BE2C (cell line): ENCODE data around the gene SPATA22.

ENCODE experiments used
- DNase-seq: peaks from one replicate; pipeline ENCODE4 v3.0.0-alpha.2; 2020
- H3K27me3 ChIP-seq: fragments of 250-450 bp; sonication (Bioruptor Pico); 2 replicates; pipeline ENCODE4 v1.5.1; 2020; ENCODE audit warnings: mild to moderate bottlenecking
- H3K36me3 ChIP-seq: fragments of 250-450 bp; sonication (Bioruptor Pico); 2 replicates; pipeline ENCODE4 v1.5.1; 2020; ENCODE audit warnings: mild to moderate bottlenecking
- H3K4me1 ChIP-seq: fragments of 250-450 bp; sonication (Bioruptor Pico); 2 replicates; pipeline ENCODE4 v1.5.1; 2020
- H3K4me3 ChIP-seq: 2 replicates; pipeline ENCODE4 v1.5.1; 2011; ENCODE audit warnings: low read depth, low read length
- H3K9me3 ChIP-seq: fragments of 250-450 bp; sonication (Bioruptor Pico); 2 replicates; pipeline ENCODE4 v1.5.1; 2020
- CTCF ChIP-seq: IDR thresholded peaks from 2 replicates; pipeline ENCODE4 v1.5.1; 2012; ENCODE audit warnings: mild to moderate bottlenecking, low read depth, low read length

Gene SPATA22

GRCh38 chr17:3502466-3502865, 30.8 kb upstream of the SPATA22 start:
- Histone ChIP-seq H3K9me3 (no peaks in the 10 kb centered on the region), H3K36me3 (no peaks in the 10 kb centered on the region), H3K4me3 (no peak overlapping the region), H3K4me1 (no peaks in the 10 kb centered on the region), H3K27me3 (no peaks in the 10 kb centered on the region)
- no peak for DNase-seq
- TF ChIP-seq CTCF: no peak

- H3K27me3 ChIP-seq: peaks cover 3% of the 10 kb centered on the region; the same call in 1 of the 2 replicates
- no peaks in the 10 kb centered on the region for H3K4me1 ChIP-seq
- no peaks in the 10 kb centered on the region for H3K36me3 ChIP-seq
- DNase-seq: no peak
- TF ChIP-seq CTCF: no peak
- no peak overlapping the region for H3K4me3 ChIP-seq
- no peaks in the 10 kb centered on the region for H3K9me3 ChIP-seq
These were observed 29.7 kb upstream of the SPATA22 start for GRCh38 chr17:3501344-3501743.

- Histone ChIP-seq H3K36me3 (no peaks in the 10 kb centered on the region), H3K4me1 (no peaks in the 10 kb centered on the region), H3K27me3 (peaks cover 3% of the 10 kb centered on the region; the same call in 1 of the 2 replicates), H3K9me3 (no peaks in the 10 kb centered on the region), H3K4me3 (no peak overlapping the region)
- DNase-seq: no peak
- no peak for TF ChIP-seq CTCF
These were observed 25.5 kb upstream of the SPATA22 start for GRCh38 chr17:3497101-3497500.

GRCh38 chr17:3485481-3486068, 14.0 kb upstream of the SPATA22 start:
- no peak for DNase-seq
- Histone ChIP-seq H3K9me3 (no peaks in the 10 kb centered on the region), H3K36me3 (no peaks in the 10 kb centered on the region), H3K27me3 (peaks cover 7% of the 10 kb centered on the region; the same call in 1 of the 2 replicates), H3K4me3 (no peak overlapping the region), H3K4me1 (no peaks in the 10 kb centered on the region)
- no peak for TF ChIP-seq CTCF

GRCh38 chr17:3482852-3483251, 11.2 kb upstream of the SPATA22 start:
- TF ChIP-seq CTCF: no peak
- Histone ChIP-seq H3K27me3 (peaks cover 3% of the 10 kb centered on the region; the same call in 1 of the 2 replicates), H3K4me3 (no peak overlapping the region), H3K9me3 (no peaks in the 10 kb centered on the region), H3K36me3 (no peaks in the 10 kb centered on the region), H3K4me1 (no peaks in the 10 kb centered on the region)
- DNase-seq: no peak

- H3K4me3 ChIP-seq: no peak overlapping the region
- no peaks in the 10 kb centered on the region for H3K4me1 ChIP-seq
- H3K9me3 ChIP-seq: no peaks in the 10 kb centered on the region
- H3K27me3 ChIP-seq: peaks cover 3% of the 10 kb centered on the region; the same call in 1 of the 2 replicates
- TF ChIP-seq CTCF: no peak
- no peaks in the 10 kb centered on the region for H3K36me3 ChIP-seq
- no peak for DNase-seq
These were observed 8.4 kb upstream of the SPATA22 start for GRCh38 chr17:3479988-3480387.
